NCI-H187 (cell line): Measurements from ENCODE around the gene GPX7.

Experiments used
- DNase-seq, 2 experiments: peaks; one replicate each; lab custom pipeline; 2025; lab: John Stamatoyannopoulos, UW

GPX7 gene

DNA sequence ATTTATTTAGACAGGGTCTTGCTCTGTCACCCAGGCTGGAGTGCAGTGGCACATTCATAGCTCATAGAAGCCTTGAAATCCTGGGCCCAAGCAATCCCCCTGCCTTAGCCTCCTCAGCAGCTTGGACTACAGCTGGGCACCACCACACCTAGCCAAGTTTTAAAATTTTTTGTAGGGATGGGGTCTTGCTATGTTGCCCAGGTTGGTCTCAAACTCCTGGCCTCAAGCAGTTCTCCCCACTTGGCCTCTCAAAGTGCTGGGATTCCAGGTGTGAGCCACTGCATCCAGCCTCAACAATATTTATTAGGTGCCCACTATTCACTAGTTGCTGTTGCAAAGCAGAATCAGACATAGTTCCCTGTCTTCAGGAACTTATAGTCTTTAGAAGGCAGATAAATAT lies 14.1 kb upstream of the GPX7 start:
- DNase-seq, result no peak

GRCh38 chr1:52588535-52588934 lies 13.6 kb upstream of the GPX7 start:
- no peak for DNase-seq

- no peak for DNase-seq
Measured at GRCh38 chr1:52590266-52590665, 11.9 kb upstream of the GPX7 start.

DNA sequence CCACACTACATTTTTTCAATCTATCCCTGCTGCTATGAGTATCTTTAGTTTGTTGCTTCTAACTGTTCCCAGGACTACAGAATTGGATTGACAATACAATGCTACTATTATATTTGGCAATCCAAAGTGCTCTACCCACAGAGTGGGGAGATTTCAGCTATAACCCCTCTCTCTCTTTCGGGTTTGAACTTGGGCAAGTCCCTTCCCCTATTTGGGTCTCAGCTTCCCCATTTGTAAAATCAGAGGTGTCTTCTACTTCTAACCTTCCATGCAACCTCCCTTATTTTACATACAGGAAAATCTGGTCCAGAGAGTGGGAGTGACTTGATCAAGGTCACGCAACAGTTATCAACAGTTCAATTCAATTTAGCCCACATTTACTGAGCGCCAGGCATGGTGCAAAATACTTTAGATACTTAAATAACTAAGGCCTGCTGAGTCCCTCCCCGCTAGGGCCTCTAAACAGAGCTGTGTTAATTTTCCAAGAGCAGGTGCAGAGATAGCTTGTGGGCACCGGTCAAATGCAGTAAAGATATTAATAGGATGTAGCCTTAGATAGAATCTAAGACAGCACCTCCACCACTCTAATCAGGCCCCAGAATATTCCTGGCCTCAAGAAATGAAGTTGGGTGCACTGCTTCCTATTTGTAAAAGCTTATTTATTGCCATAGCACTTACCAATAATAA lies 9.4 kb upstream of the GPX7 start:
- no peak for DNase-seq

DNA sequence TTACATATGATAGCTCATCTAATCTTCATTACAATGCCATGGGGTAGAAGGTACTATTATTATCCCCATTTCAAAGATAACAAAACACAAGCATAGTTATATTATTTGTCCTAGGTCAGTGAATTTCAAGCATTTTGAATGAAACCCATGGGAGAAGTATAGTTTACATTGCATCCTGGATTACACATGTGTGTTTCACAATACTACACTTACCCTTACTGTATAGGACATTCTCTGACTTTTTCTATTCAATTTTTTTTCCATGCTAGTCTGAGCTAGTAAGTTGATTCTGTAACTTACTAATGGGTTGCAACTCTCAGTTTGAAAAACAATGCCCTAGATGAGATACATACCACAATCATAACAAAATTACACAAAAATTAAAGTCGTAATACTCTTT lies 8.7 kb upstream of the GPX7 start:
- DNase-seq, result no peak

GRCh38 chr1:52595061-52595460 lies 7.1 kb upstream of the GPX7 start:
- no peak for DNase-seq

- no peak for DNase-seq
Measured at GRCh38 chr1:52597912-52598311, 4.3 kb upstream of the GPX7 start.

DNA sequence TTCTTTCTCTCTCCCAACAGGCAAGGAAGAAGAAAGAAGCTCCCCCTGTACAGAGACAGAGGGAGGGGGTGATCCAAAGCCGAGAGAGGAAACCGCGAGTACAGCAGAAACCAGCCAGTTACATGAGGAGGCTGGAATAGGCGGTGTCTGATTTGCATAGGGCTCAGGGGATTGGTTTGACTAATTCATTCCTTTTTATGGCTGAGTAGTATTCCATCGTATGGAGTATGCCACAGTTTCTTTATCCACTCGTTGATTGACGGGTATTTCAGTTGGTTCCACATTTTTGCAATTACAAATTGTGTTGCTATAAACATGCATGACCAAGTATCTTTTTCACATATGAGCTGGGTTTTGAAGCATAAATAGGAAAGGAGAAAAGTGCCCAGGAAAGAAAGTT lies 3.4 kb upstream of the GPX7 start:
- DNase-seq, result no peak

GRCh38 chr1:52599236-52599635 lies 2.9 kb upstream of the GPX7 start:
- no peak for DNase-seq

- no peak for DNase-seq
Measured at GRCh38 chr1:52600533-52601179, 1.5 kb upstream of the GPX7 start.

DNA sequence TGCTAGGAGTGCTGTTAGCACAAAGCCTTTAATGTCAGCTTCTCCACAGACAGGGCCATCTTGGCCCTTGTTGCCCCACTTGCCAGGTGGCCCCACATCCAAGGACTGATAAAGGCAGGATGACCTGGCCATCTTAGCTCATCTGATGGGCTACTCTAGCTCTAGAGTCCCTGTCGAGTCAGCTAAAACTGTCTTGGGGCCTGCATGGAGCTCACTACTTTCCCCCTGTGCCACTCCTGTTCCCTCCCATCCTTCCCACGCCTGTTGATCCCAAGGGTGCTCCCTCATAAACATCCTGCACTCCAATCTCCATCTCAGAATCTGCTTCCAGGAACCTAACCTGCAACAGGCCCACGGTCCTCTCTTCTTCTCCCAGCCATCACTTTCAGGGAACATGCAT lies 652 bp upstream of the GPX7 start:
- DNase-seq, result no peak

GRCh38 chr1:52602856-52603600 lies 857 bp downstream of the GPX7 start:
- DNase-seq, result no peak

GRCh38 chr1:52603630-52604029 lies 1.5 kb downstream of the GPX7 start:
- no peak for DNase-seq

DNA sequence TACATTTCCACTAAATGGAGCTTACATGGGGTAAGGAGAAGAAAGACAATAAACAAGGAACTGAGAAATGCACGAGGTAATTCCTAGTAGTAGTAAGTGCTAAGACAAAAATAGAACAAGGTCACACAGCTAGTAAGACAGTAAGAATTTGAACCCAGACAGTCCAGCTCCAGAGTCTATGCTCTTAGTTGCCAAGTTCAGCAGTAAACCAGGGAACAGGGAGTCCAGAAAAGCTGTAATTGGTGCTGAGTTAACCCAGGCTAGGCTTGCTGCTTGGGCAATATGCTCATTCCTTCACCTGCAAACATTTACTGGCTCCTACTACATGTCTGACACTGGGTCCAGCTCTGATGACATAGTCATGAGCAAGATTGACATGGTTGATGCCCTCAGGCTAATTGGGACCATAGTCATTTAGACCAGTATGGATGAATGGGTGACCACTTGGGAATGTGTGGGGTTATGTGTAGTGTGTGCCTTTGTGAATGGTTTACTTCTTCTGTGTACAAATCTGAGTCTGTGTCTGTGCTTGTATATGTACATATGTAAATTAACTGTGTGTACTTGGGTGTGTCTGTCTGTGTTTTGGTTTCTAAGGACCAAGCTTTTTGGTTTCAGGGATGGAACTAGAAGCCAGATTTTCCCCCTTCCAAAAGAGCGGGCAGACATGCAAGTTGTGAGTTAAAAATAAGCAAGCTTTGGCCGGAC lies 2.0 kb downstream of the GPX7 start:
- DNase-seq, result no peak

DNA sequence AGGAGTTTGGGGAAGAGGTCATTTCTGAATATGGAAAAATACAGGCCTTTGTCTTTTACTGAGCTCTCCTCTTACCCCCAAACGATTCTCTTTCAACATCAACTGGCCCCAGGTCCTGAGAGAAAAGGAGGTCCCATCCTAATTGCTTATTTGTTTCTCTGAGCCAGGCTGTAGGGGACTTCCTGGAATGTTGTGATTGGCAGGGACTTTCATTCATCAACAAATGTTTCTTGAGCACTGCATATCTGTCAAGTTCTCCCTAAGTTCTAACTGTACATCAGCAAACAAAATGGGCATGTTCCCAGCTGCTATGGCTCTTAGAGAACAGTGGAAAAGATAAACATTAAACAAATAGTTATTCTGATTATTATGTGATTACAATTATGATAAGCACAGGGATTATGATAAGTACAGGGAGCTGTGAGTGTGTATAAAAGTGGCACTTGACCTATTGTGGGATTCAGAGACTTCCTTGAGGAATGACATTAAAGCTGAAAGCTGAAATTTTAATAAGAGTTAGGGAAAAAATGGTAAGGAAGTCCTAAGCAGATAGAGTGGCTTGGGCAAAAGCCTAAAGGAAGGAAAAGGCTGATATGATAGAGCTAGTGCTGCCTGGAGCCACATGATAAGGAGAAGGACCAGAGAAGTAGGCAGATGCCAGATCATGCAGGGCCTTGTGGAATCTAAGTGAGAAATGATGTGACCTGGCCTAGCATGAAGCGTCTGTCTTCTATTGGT lies 11.6 kb downstream of the GPX7 start:
- no peak for DNase-seq

GRCh38 chr1:52614671-52615070 lies 12.5 kb downstream of the GPX7 start:
- DNase-seq, result no peak

DNA sequence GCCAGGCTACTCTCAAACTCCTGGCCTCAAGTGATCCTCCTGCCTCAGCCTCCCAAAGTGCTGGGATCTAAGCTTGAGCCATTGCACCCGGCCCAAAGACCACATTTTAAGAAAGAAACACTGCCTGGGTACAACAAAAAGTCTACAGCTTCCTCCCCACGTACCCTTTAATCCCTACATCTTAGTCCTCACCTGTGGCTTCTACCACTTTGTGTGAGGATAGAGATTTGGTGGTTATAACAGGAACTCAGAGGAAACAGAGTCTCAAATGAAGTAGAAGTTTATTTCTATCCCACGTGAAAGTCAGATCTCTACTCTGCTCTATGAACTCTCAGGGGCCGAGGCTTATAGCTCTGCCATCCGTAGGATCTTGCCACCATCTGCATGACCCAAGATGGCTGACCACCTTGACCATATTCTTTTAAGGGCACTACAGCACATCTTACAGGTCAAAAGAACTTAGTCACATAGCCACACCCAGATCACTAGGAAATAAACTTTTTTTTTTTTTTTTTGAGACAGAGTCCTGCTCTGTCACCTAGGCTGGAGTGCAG lies 13.4 kb downstream of the GPX7 start:
- DNase-seq, result no peak

DNA sequence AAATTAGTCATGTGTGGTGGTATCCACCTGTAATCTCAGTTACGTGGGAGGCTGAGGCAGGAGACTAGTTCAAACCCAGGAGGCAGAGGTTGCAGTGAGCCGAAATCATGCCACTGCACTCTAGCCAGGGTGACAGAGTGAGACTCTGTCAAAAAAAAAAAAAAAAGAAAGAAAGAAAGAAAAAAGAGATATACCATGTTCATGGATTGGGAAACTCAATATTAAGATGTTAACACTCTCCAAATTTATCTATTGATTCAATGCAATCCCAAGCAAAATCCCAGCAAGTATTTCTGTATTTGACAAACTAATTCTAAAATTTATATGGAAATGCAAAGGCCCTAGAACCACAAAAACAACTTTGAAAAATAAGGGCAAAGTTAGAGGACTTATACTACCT lies 19.8 kb downstream of the GPX7 start:
- DNase-seq, result no peak

DNA sequence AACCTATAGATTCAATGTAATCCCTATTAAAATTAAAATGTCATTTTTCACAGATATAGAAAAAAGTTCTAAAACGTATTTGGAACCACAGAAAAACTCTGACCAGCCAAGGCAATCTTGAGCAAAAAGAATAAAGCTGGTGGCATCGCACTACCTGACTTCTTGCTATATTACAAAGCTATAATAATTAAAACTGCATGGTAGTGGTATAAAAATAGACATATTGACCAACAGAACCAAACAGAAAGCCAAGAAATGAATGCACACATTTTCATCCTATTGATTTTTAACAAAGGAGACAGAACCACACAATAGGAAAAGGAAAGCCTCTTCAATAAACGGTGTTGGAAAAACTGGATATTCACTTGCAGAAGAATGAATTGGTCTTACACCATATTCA lies 21.6 kb downstream of the GPX7 start:
- DNase-seq, result no peak

GRCh38 chr1:52627028-52627427 lies 24.9 kb downstream of the GPX7 start:
- DNase-seq, result no peak

- DNase-seq, result no peak
Measured at GRCh38 chr1:52628614-52629324, 26.6 kb downstream of the GPX7 start.
